ENCODE data around the gene SIGLEC7.
A peak's percentile ranks its signal among the peaks of the same experiment; 100 is the strongest.

Gene SIGLEC7

GRCh38 chr19:51135986-51136762 lies 5.9 kb upstream of the SIGLEC7 start:
- no peak overlapping the region for H2AK5ac ChIP-seq (ENCODE audit: low read length, severe bottlenecking)
- H3K4ac ChIP-seq (ENCODE audit: low read depth in 1 of 2, low read length in 2 of 2), result no peak overlapping the region
- H2BK120ac ChIP-seq (ENCODE audit: low read depth, low read length), result no peak overlapping the region
- 90% methylated on average over 6 of the region's 8 CpGs for WGBS
- no peak overlapping the region for H2AFZ ChIP-seq (ENCODE audit: low read depth, low read length)
- H4K91ac ChIP-seq (ENCODE audit: low read length), result no peak overlapping the region
- peaks cover 7% of the 10 kb centered on the region for H3K9me3 ChIP-seq (ENCODE audit: control insufficient read depth, low read length)
- H3K27ac ChIP-seq (ENCODE audit: low read length, poor library complexity, severe bottlenecking), result no peak overlapping the region
- no peak overlapping the region for H3K4me2 ChIP-seq (ENCODE audit: low read length, poor library complexity, severe bottlenecking)
- no peak overlapping the region for H3K18ac ChIP-seq (ENCODE audit: low read depth in 1 of 2, low read length in 2 of 2)
- H3K79me1 ChIP-seq (replicated peaks; ENCODE audit: low read length, poor library complexity, severe bottlenecking), result no peaks in the 10 kb centered on the region
- no peaks in the 10 kb centered on the region for H3K4me1 ChIP-seq (ENCODE audit: control insufficient read depth, insufficient read depth, low read depth, low read length)
- H4K8ac ChIP-seq (ENCODE audit: low read length), result no peak overlapping the region
- H3K4me3 ChIP-seq (ENCODE audit: insufficient read depth in 1 of 2, low read depth in 1 of 2, low read length in 2 of 2), result peak overlapping the region in 1 of 2 experiments; percentile 7
- no peak overlapping the region for H2BK5ac ChIP-seq (ENCODE audit: low read depth, low read length, poor library complexity, severe bottlenecking)
- no peaks in the 10 kb centered on the region for H3K36me3 ChIP-seq (ENCODE audit: control insufficient read depth in 1 of 2, insufficient read depth in 2 of 2, low read depth in 1 of 2, low read length in 2 of 2)
- no peak overlapping the region for H3K23ac ChIP-seq (ENCODE audit: low read length in 2 of 2)
- no peak overlapping the region for H3K14ac ChIP-seq (ENCODE audit: low read length in 2 of 2)
- H3K27me3 ChIP-seq (ENCODE audit: control insufficient read depth in 1 of 2, insufficient read depth in 1 of 2, low read length in 2 of 2), result peaks cover 0 to 29% of the 10 kb centered on the region in 2 experiments
- no peak overlapping the region for H2BK12ac ChIP-seq (ENCODE audit: low read length in 2 of 2)
- no peak overlapping the region for H2BK15ac ChIP-seq (ENCODE audit: low read depth, poor library complexity, severe bottlenecking)
- DNase-seq, result no peak
- no peak overlapping the region for H3K9ac ChIP-seq (ENCODE audit: low read length)

- WGBS, result 83% methylated on average over 12 of the region's 12 CpGs
These were observed 5.1 kb upstream of the SIGLEC7 start for GRCh38 chr19:51136851-51137551.

GRCh38 chr19:51137792-51138425 lies 4.2 kb upstream of the SIGLEC7 start:
- Histone ChIP-seq H3K9me3 (ENCODE audit: control insufficient read depth, low read length) (peaks cover 7% of the 10 kb centered on the region), H3K4me3 (ENCODE audit: insufficient read depth in 1 of 2, low read depth in 1 of 2, low read length in 2 of 2) (no peak overlapping the region), H3K4ac (ENCODE audit: low read depth in 1 of 2, low read length in 2 of 2) (no peak overlapping the region), H2AFZ (ENCODE audit: low read depth, low read length) (no peak overlapping the region), H3K79me1 (replicated peaks; ENCODE audit: low read length, poor library complexity, severe bottlenecking) (no peaks in the 10 kb centered on the region), H4K91ac (ENCODE audit: low read length) (no peak overlapping the region), H3K4me2 (ENCODE audit: low read length, poor library complexity, severe bottlenecking) (no peak overlapping the region), H3K4me1 (ENCODE audit: control insufficient read depth, insufficient read depth, low read depth, low read length) (no peaks in the 10 kb centered on the region), H4K8ac (ENCODE audit: low read length) (no peak overlapping the region), H2BK15ac (ENCODE audit: low read depth, poor library complexity, severe bottlenecking) (no peak overlapping the region), H3K27ac (ENCODE audit: low read length, poor library complexity, severe bottlenecking) (no peak overlapping the region), H2BK120ac (ENCODE audit: low read depth, low read length) (no peak overlapping the region), H3K14ac (ENCODE audit: low read length in 2 of 2) (peak overlapping the region in 1 of 2 experiments; percentile 45), H2BK12ac (ENCODE audit: low read length in 2 of 2) (peak overlapping the region in 1 of 2 experiments; percentile 82), H3K36me3 (ENCODE audit: control insufficient read depth in 1 of 2, insufficient read depth in 2 of 2, low read depth in 1 of 2, low read length in 2 of 2) (no peaks in the 10 kb centered on the region), H3K27me3 (ENCODE audit: control insufficient read depth in 1 of 2, insufficient read depth in 1 of 2, low read length in 2 of 2) (peaks cover 0 to 41% of the 10 kb centered on the region in 2 experiments), H3K9ac (ENCODE audit: low read length) (no peak overlapping the region), H2AK5ac (ENCODE audit: low read length, severe bottlenecking) (no peak overlapping the region), H2BK5ac (ENCODE audit: low read depth, low read length, poor library complexity, severe bottlenecking) (no peak overlapping the region), H3K18ac (ENCODE audit: low read depth in 1 of 2, low read length in 2 of 2) (peak overlapping the region in 1 of 2 experiments; percentile 38), H3K23ac (ENCODE audit: low read length in 2 of 2) (no peak overlapping the region)
- 79% methylated on average over 8 of the region's 9 CpGs for WGBS
- no peak for DNase-seq

More at GRCh38 chr19:51136851-51137551, 5.1 kb upstream of the SIGLEC7 start:
- Histone ChIP-seq H3K9me3 (ENCODE audit: control insufficient read depth, low read length) (peaks cover 7% of the 10 kb centered on the region), H2BK5ac (ENCODE audit: low read depth, low read length, poor library complexity, severe bottlenecking) (no peak overlapping the region), H2BK12ac (ENCODE audit: low read length in 2 of 2) (peak overlapping the region in 1 of 2 experiments; percentile 77), H2BK15ac (ENCODE audit: low read depth, poor library complexity, severe bottlenecking) (peak overlapping the region; percentile 97), H2BK120ac (ENCODE audit: low read depth, low read length) (no peak overlapping the region), H3K36me3 (ENCODE audit: control insufficient read depth in 1 of 2, insufficient read depth in 2 of 2, low read depth in 1 of 2, low read length in 2 of 2) (no peaks in the 10 kb centered on the region), H3K27me3 (ENCODE audit: control insufficient read depth in 1 of 2, insufficient read depth in 1 of 2, low read length in 2 of 2) (peaks cover 0 to 36% of the 10 kb centered on the region in 2 experiments), H2AK5ac (ENCODE audit: low read length, severe bottlenecking) (no peak overlapping the region), H3K79me1 (replicated peaks; ENCODE audit: low read length, poor library complexity, severe bottlenecking) (no peaks in the 10 kb centered on the region), H4K91ac (ENCODE audit: low read length) (no peak overlapping the region), H3K18ac (ENCODE audit: low read depth in 1 of 2, low read length in 2 of 2) (peak overlapping the region in 1 of 2 experiments; percentile 21), H3K4ac (ENCODE audit: low read depth in 1 of 2, low read length in 2 of 2) (no peak overlapping the region), H3K23ac (ENCODE audit: low read length in 2 of 2) (no peak overlapping the region), H3K9ac (ENCODE audit: low read length) (no peak overlapping the region), H3K4me1 (ENCODE audit: control insufficient read depth, insufficient read depth, low read depth, low read length) (no peaks in the 10 kb centered on the region), H3K14ac (ENCODE audit: low read length in 2 of 2) (no peak overlapping the region), H3K4me3 (ENCODE audit: insufficient read depth in 1 of 2, low read depth in 1 of 2, low read length in 2 of 2) (no peak overlapping the region), H2AFZ (ENCODE audit: low read depth, low read length) (no peak overlapping the region), H4K8ac (ENCODE audit: low read length) (no peak overlapping the region), H3K27ac (ENCODE audit: low read length, poor library complexity, severe bottlenecking) (no peak overlapping the region), H3K4me2 (ENCODE audit: low read length, poor library complexity, severe bottlenecking) (no peak overlapping the region)
- no peak for DNase-seq

- H3K27ac ChIP-seq (ENCODE audit: low read length, poor library complexity, severe bottlenecking), result no peak overlapping the region
- H3K4me1 ChIP-seq (ENCODE audit: control insufficient read depth, insufficient read depth, low read depth, low read length), result no peaks in the 10 kb centered on the region
- H3K4ac ChIP-seq (ENCODE audit: low read depth in 1 of 2, low read length in 2 of 2), result no peak overlapping the region
- no peak overlapping the region for H2BK5ac ChIP-seq (ENCODE audit: low read depth, low read length, poor library complexity, severe bottlenecking)
- no peaks in the 10 kb centered on the region for H3K79me1 ChIP-seq (replicated peaks; ENCODE audit: low read length, poor library complexity, severe bottlenecking)
- no peak overlapping the region for H3K4me2 ChIP-seq (ENCODE audit: low read length, poor library complexity, severe bottlenecking)
- 85% methylated on average over 4 of the region's 6 CpGs for WGBS
- no peak overlapping the region for H2AK5ac ChIP-seq (ENCODE audit: low read length, severe bottlenecking)
- peaks cover 0 to 42% of the 10 kb centered on the region in 2 experiments for H3K27me3 ChIP-seq (ENCODE audit: control insufficient read depth in 1 of 2, insufficient read depth in 1 of 2, low read length in 2 of 2)
- no peak overlapping the region for H2BK120ac ChIP-seq (ENCODE audit: low read depth, low read length)
- H3K36me3 ChIP-seq (ENCODE audit: control insufficient read depth in 1 of 2, insufficient read depth in 2 of 2, low read depth in 1 of 2, low read length in 2 of 2), result no peaks in the 10 kb centered on the region
- H2BK15ac ChIP-seq (ENCODE audit: low read depth, poor library complexity, severe bottlenecking), result no peak overlapping the region
- no peak overlapping the region for H4K91ac ChIP-seq (ENCODE audit: low read length)
- no peak overlapping the region for H3K18ac ChIP-seq (ENCODE audit: low read depth in 1 of 2, low read length in 2 of 2)
- H3K9ac ChIP-seq (ENCODE audit: low read length), result no peak overlapping the region
- no peak overlapping the region for H3K4me3 ChIP-seq (ENCODE audit: insufficient read depth in 1 of 2, low read depth in 1 of 2, low read length in 2 of 2)
- no peak overlapping the region for H3K23ac ChIP-seq (ENCODE audit: low read length in 2 of 2)
- peak overlapping the region; percentile 28 for H4K8ac ChIP-seq (ENCODE audit: low read length)
- H3K14ac ChIP-seq (ENCODE audit: low read length in 2 of 2), result peak overlapping the region in 1 of 2 experiments; percentile 28
- no peak overlapping the region for H2BK12ac ChIP-seq (ENCODE audit: low read length in 2 of 2)
- no peak for DNase-seq
- H3K9me3 ChIP-seq (ENCODE audit: control insufficient read depth, low read length), result peaks cover 7% of the 10 kb centered on the region
- H2AFZ ChIP-seq (ENCODE audit: low read depth, low read length), result no peak overlapping the region
These were observed 3.5 kb upstream of the SIGLEC7 start for GRCh38 chr19:51138549-51138979.
